RWPE1 (cell line): Measurements from ENCODE around the gene CHD5.

ENCODE experiments used
- CTCF ChIA-PET: fragments of 350-600 bp; sonication (Branson Sonifier 250); formaldehyde crosslinking; extraction: SDS; loops from one replicate; lab custom pipeline; 2021; lab: Yijun Ruan, JAX
- POLR2A ChIA-PET: fragments of 400-600 bp; formaldehyde crosslinking; extraction: SDS; loops from one replicate; lab custom pipeline; 2020; ENCODE audit warnings: antibody characterized with exemption; ENCODE audit not compliant: low non-redundant PET; lab: Yijun Ruan, JAX
- DNase-seq: peaks from one replicate; pipeline ENCODE4 v3.0.0; 2012; ENCODE audit warnings: low spot score
- H3K27ac ChIP-seq: fragments of 450-650 bp; 2 replicates; pipeline ENCODE4 v1.5.1; 2017
- CTCF ChIP-seq: fragments of 450-650 bp; conservative IDR thresholded peaks from 2 replicates; pipeline ENCODE4 v1.5.1; 2017; ENCODE audit warnings: low read depth, mild to moderate bottlenecking

Gene CHD5

GRCh38 chr1:6205849-6206519, 25.9 kb upstream of the CHD5 start, which contains the start of gene RNF207:
RNF207 (plus strand) TSS chr1:6206119; CDS start chr1:6206536, 417 bp downstream.
- ChIA-PET CTCF (interaction anchor here (1.1 to 1.5 kb wide), 3 partner anchors 32 to 97 kb away, joined by 5 read pairs; no protein-coding TSS in a partner anchor), POLR2A (interaction anchor here (0.6 to 0.9 kb wide), 2 partner anchors 9 to 29 kb away, joined by 3 read pairs; no protein-coding TSS in a partner anchor)
- peak within 1 kb of the TSS; percentile 82 for H3K27ac ChIP-seq
- no peak for TF ChIP-seq CTCF
- DNase-seq = peak; percentile 82

GRCh38 chr1:6202256-6202655, 22.1 kb upstream of the CHD5 start:
- no peak overlapping the region for H3K27ac ChIP-seq
- CTCF ChIA-PET = interaction anchor here (1.4 kb wide), 1 partner anchor 93 kb away, joined by 4 read pairs; no protein-coding TSS in a partner anchor
- DNase-seq = no peak
- POLR2A ChIA-PET = interaction anchor here (0.6 kb wide), 1 partner anchor 37 kb away, joined by 4 read pairs; no protein-coding TSS in a partner anchor
- no peak for TF ChIP-seq CTCF

GRCh38 chr1:6200188-6200809, 20.2 kb upstream of the CHD5 start:
- ChIA-PET POLR2A (no interaction called here), CTCF (interaction anchor here (0.6 to 1.6 kb wide), 3 partner anchors 42 to 290 kb away, joined by 3 to 8 read pairs (median 4); no protein-coding TSS in a partner anchor)
- no peak for TF ChIP-seq CTCF
- H3K27ac ChIP-seq = peak overlapping the region; percentile 83
- no peak for DNase-seq

GRCh38 chr1:6199298-6200187, 19.4 kb upstream of the CHD5 start, which contains the start of gene RPL22:
RPL22 (minus strand) TSS chr1:6199595; CDS start chr1:6199573, 22 bp downstream.
- TF ChIP-seq CTCF = no peak
- peak; percentile 94 for DNase-seq
- CTCF ChIA-PET = interaction anchor here (0.6 to 1.6 kb wide), 3 partner anchors 45 to 291 kb away, joined by 3 to 9 read pairs (median 8); no protein-coding TSS in a partner anchor
- POLR2A ChIA-PET = interaction anchor here (1.3 kb wide), 1 partner anchor 12 kb away, joined by 5 read pairs; no protein-coding TSS in a partner anchor
- H3K27ac ChIP-seq = peak within 1 kb of the TSS; percentile 83

GRCh38 chr1:6198646-6199297, 18.7 kb upstream of the CHD5 start:
- ChIA-PET CTCF (interaction anchor here (0.6 to 1.6 kb wide), 3 partner anchors 32 to 90 kb away, joined by 3 to 9 read pairs (median 4); no protein-coding TSS in a partner anchor), POLR2A (interaction anchor here (1.3 kb wide), 1 partner anchor 11 kb away, joined by 5 read pairs; no protein-coding TSS in a partner anchor)
- H3K27ac ChIP-seq = peak overlapping the region; percentile 83
- TF ChIP-seq CTCF = no peak
- no peak for DNase-seq
